KMS-11 (cell line): Measurements from ENCODE around the gene RGS11.

Experiments used
- H2AFZ ChIP-seq: fragments of 200-600 bp; sonication (generic); 2 replicates; pipeline ENCODE4 v1.6.1; 2016; ENCODE audit warnings: antibody characterized with exemption, mixed run types, low read depth
- H3K27ac ChIP-seq: fragments of 200-600 bp; sonication (generic); 2 replicates; pipeline ENCODE4 v1.6.1; 2016; ENCODE audit warnings: mild to moderate bottlenecking, mixed run types
- H3K27me3 ChIP-seq: fragments of 200-600 bp; sonication (generic); 2 replicates; pipeline ENCODE4 v1.6.1; 2017; ENCODE audit warnings: mild to moderate bottlenecking, low read depth, mixed run types, moderate library complexity; ENCODE audit not compliant: insufficient read depth
- H3K36me3 ChIP-seq: fragments of 200-600 bp; sonication (generic); 2 replicates; pipeline ENCODE4 v1.6.1; 2017; ENCODE audit warnings: mild to moderate bottlenecking, mixed run types; ENCODE audit not compliant: insufficient read depth
- H3K4me1 ChIP-seq: fragments of 200-600 bp; sonication (generic); 2 replicates; pipeline ENCODE4 v1.6.1; 2016; ENCODE audit warnings: mild to moderate bottlenecking, low read depth, mixed run types; ENCODE audit not compliant: poor library complexity, severe bottlenecking
- H3K4me2 ChIP-seq: fragments of 200-600 bp; sonication (generic); 2 replicates; pipeline ENCODE4 v1.7.0; 2016; ENCODE audit warnings: mild to moderate bottlenecking, mixed run types
- H3K4me3 ChIP-seq: fragments of 200-600 bp; sonication (generic); IDR thresholded peaks from 2 replicates; pipeline ENCODE4 v1.6.1; 2017; ENCODE audit warnings: low read depth, low read length, mixed read lengths; ENCODE audit not compliant: insufficient read depth
- H3K79me2 ChIP-seq: fragments of 200-600 bp; sonication (generic); 2 replicates; pipeline ENCODE4 v1.6.1; 2016; ENCODE audit warnings: low read depth, mixed run types; ENCODE audit not compliant: insufficient read depth
- H3K9ac ChIP-seq: fragments of 200-600 bp; sonication (generic); 2 replicates; pipeline ENCODE4 v1.6.1; 2016; ENCODE audit warnings: mild to moderate bottlenecking, mixed run types
- H4K20me1 ChIP-seq: fragments of 200-600 bp; sonication (generic); 2 replicates; pipeline ENCODE4 v1.6.1; 2016; ENCODE audit warnings: mild to moderate bottlenecking, mixed run types; ENCODE audit not compliant: insufficient read depth
- CTCF ChIP-seq: fragments of 200-600 bp; sonication (generic); conservative IDR thresholded peaks from 2 replicates; pipeline ENCODE4 v1.6.1; 2017; ENCODE audit warnings: low read depth, mild to moderate bottlenecking, antibody characterized with exemption, low read length, moderate library complexity, mixed read lengths

RGS11 gene

GRCh38 chr16:272633-273546, 2.9 kb downstream of the RGS11 start:
- H3K4me3 ChIP-seq: no peak overlapping the region
- peak overlapping the region; percentile 54 for H3K4me2 ChIP-seq
- H3K27me3 ChIP-seq: peaks cover 38% of the 10 kb centered on the region; the same call in 1 of the 2 replicates
- H3K79me2 ChIP-seq: no peaks in the 10 kb centered on the region
- H3K9ac ChIP-seq: no peak overlapping the region
- TF ChIP-seq CTCF: no peak
- H2AFZ ChIP-seq: peak overlapping the region; percentile 47; the same call in 1 of the 2 replicates
- no peaks in the 10 kb centered on the region for H4K20me1 ChIP-seq
- no peak overlapping the region for H3K27ac ChIP-seq
- peaks cover 3% of the 10 kb centered on the region for H3K4me1 ChIP-seq
- no peaks in the 10 kb centered on the region for H3K36me3 ChIP-seq

- Histone ChIP-seq H3K9ac (no peak overlapping the region), H3K27me3 (peaks cover 32% of the 10 kb centered on the region; the same call in 1 of the 2 replicates), H4K20me1 (no peaks in the 10 kb centered on the region), H3K36me3 (no peaks in the 10 kb centered on the region), H3K4me3 (no peak overlapping the region), H2AFZ (no peak overlapping the region), H3K4me1 (peaks cover 3% of the 10 kb centered on the region), H3K27ac (no peak overlapping the region), H3K79me2 (no peaks in the 10 kb centered on the region), H3K4me2 (no peak overlapping the region)
- no peak for TF ChIP-seq CTCF
Observed at GRCh38 chr16:270381-271255, 5.1 kb downstream of the RGS11 start.

GRCh38 chr16:269061-269796, 6.5 kb downstream of the RGS11 start:
- Histone ChIP-seq H3K4me2 (no peak overlapping the region), H3K27me3 (peaks cover 22% of the 10 kb centered on the region; the same call in 1 of the 2 replicates), H3K4me1 (peaks cover 3% of the 10 kb centered on the region), H3K27ac (no peak overlapping the region), H3K9ac (no peak overlapping the region), H3K36me3 (no peaks in the 10 kb centered on the region), H3K4me3 (no peak overlapping the region), H2AFZ (no peak overlapping the region), H3K79me2 (no peaks in the 10 kb centered on the region), H4K20me1 (no peaks in the 10 kb centered on the region)
- TF ChIP-seq CTCF: no peak
